H1 (cell line): ENCODE results near the gene PRSS22. TPM values are rescaled to one million over a fixed set of nuclear protein-coding genes. Genes with fewer than 3 reads are reported as not detected.

Experiments used
- CTCF ChIA-PET: fragments of 300-600 bp; sonication (Branson Sonifier 250); formaldehyde crosslinking; loops from one replicate; lab custom pipeline; 2021; ENCODE audit not compliant: partially characterized antibody; lab: Charles Lee
- POLR2A ChIA-PET: fragments of 300-600 bp; sonication (Branson Sonifier 250); formaldehyde crosslinking; loops from one replicate; lab custom pipeline; 2021; ENCODE audit warnings: inconsistent platforms; ENCODE audit not compliant: partially characterized antibody; lab: Charles Lee
- DNase-seq, 2 experiments: peaks; one replicate each; pipeline versions ENCODE4 v3.0.0 to v3.0.0-alpha.2; 2010 to 2022; ENCODE audit warnings: low spot score in 2 of 2, low read depth in 1 of 2, mixed read lengths in 1 of 2
- FAIRE-seq: peaks from 2 replicates; lab custom pipeline; 2011; peaks lifted over from hg19 to GRCh38; lab: Jason Lieb, UNC
- H2AFZ ChIP-seq: 2 replicates; pipeline ENCODE4 v1.8.1; 2012; ENCODE audit warnings: low read length, inconsistent platforms
- H2AK5ac ChIP-seq: 2 replicates; pipeline ENCODE4 v1.6.1; 2013; ENCODE audit warnings: low read depth, low read length
- H2BK120ac ChIP-seq: replicated peaks from 2 replicates; pipeline ENCODE3; 2013; ENCODE audit warnings: low read depth, low read length, inconsistent platforms
- H2BK12ac ChIP-seq: 2 replicates; pipeline ENCODE4 v1.6.1; 2013; ENCODE audit warnings: low read depth, low read length
- H2BK15ac ChIP-seq: 2 replicates; pipeline ENCODE4 v1.6.1; 2013; ENCODE audit warnings: low read length
- H2BK20ac ChIP-seq: 2 replicates; pipeline ENCODE4 v1.6.1; 2013; ENCODE audit warnings: low read length
- H2BK5ac ChIP-seq: 2 replicates; pipeline ENCODE4 v1.6.1; 2013; ENCODE audit warnings: low read depth, low read length
- H3K14ac ChIP-seq: 2 replicates; pipeline ENCODE4 v1.6.1; 2013; ENCODE audit warnings: inconsistent platforms; ENCODE audit not compliant: insufficient read length
- H3K18ac ChIP-seq: 2 replicates; pipeline ENCODE4 v1.6.1; 2013; ENCODE audit warnings: low read length; ENCODE audit errors: extremely low read depth
- H3K23ac ChIP-seq: 2 replicates; pipeline ENCODE4 v1.6.1; 2013; ENCODE audit warnings: inconsistent platforms; ENCODE audit not compliant: insufficient read length
- H3K23me2 ChIP-seq: 2 replicates; pipeline ENCODE4 v1.6.1; 2013; ENCODE audit warnings: low read depth, low read length
- H3K27ac ChIP-seq: 2 replicates; pipeline ENCODE4 v1.6.1; 2011; ENCODE audit warnings: low read depth, low read length, inconsistent platforms
- H3K27me3 ChIP-seq, 4 experiments: replicated peaks in 1 of 4; 1 replicate in 1 of 4; 2 replicates in 3 of 4; pipeline versions ENCODE4 v1.6.1 to v1.8.1; 2011 to 2013; ENCODE audit warnings: low read length in 3 of 4, mild to moderate bottlenecking in 3 of 4, inconsistent platforms in 2 of 4, mixed read lengths in 2 of 4, moderate library complexity in 1 of 4; ENCODE audit not compliant: control insufficient read depth in 3 of 4, insufficient read depth in 3 of 4; ENCODE audit errors: extremely low read depth in 1 of 4
- H3K36me3 ChIP-seq, 4 experiments: 2 replicates each; pipeline versions ENCODE4 v1.6.1 to v1.8.1; 2011 to 2013; ENCODE audit warnings: mild to moderate bottlenecking in 4 of 4, low read length in 3 of 4, moderate library complexity in 2 of 4, control low read depth in 1 of 4, inconsistent platforms in 1 of 4; ENCODE audit not compliant: insufficient read depth in 4 of 4, control insufficient read depth in 2 of 4
- H3K4ac ChIP-seq: replicated peaks from 2 replicates; pipeline ENCODE3; 2013; ENCODE audit warnings: low read length, low read depth, mixed read lengths, inconsistent platforms; ENCODE audit not compliant: insufficient read length
- H3K4me1 ChIP-seq, 4 experiments: replicated peaks in 1 of 4; 1 replicate in 1 of 4; 2 replicates in 3 of 4; pipeline versions ENCODE4 v1.6.1 to v1.8.1; 2011 to 2013; ENCODE audit warnings: low read length in 3 of 4, inconsistent platforms in 2 of 4, mixed read lengths in 1 of 4; ENCODE audit not compliant: insufficient read depth in 4 of 4, control insufficient read depth in 3 of 4
- H3K4me2 ChIP-seq, 2 experiments: 2 replicates each; pipeline versions ENCODE4 v1.6.1 to v1.8.1; 2011 to 2013; ENCODE audit warnings: low read depth in 2 of 2, low read length in 2 of 2, control low read depth in 1 of 2, inconsistent platforms in 1 of 2, mild to moderate bottlenecking in 1 of 2; ENCODE audit not compliant: insufficient read depth in 1 of 2
- H3K4me3 ChIP-seq, 4 experiments: fragments of 200-600, 300-600 bp in 1 of 4; sonication (generic), shearing (Covaris generic), sonication (Bioruptor Twin) in 1 of 4; 2 replicates each; pipeline versions ENCODE4 v1.5.1 to v1.8.1; 2011 to 2016; ENCODE audit warnings: low read length in 4 of 4, low read depth in 3 of 4, control low read depth in 2 of 4, inconsistent platforms in 2 of 4, mild to moderate bottlenecking in 2 of 4, mixed read lengths in 1 of 4, moderate library complexity in 1 of 4; ENCODE audit not compliant: insufficient read depth in 2 of 4; ENCODE audit errors: extremely low read depth in 1 of 4
- H3K56ac ChIP-seq: replicated peaks from 2 replicates; pipeline ENCODE3; 2013; ENCODE audit warnings: low read depth, mild to moderate bottlenecking, mixed read lengths, low read length, inconsistent platforms; ENCODE audit not compliant: insufficient read length
- H3K79me1 ChIP-seq: 2 replicates; pipeline ENCODE4 v1.6.1; 2013; ENCODE audit warnings: low read depth, low read length, control low read depth
- H3K79me2 ChIP-seq, 2 experiments: 2 replicates each; pipeline versions ENCODE4 v1.6.1 to v1.8.1; 2012 to 2013; ENCODE audit warnings: low read length in 2 of 2, mild to moderate bottlenecking in 2 of 2, inconsistent platforms in 1 of 2; ENCODE audit not compliant: insufficient read depth in 2 of 2, control insufficient read depth in 1 of 2
- H3K9ac ChIP-seq, 4 experiments: replicated peaks in 1 of 4; 1 replicate in 1 of 4; 2 replicates in 3 of 4; pipeline versions ENCODE4 v1.6.1 to v1.8.1; 2011 to 2013; ENCODE audit warnings: low read depth in 3 of 4, low read length in 3 of 4, control low read depth in 2 of 4, mild to moderate bottlenecking in 2 of 4, moderate library complexity in 2 of 4, inconsistent platforms in 1 of 4; ENCODE audit errors: extremely low read depth in 1 of 4
- H3K9me3 ChIP-seq, 2 experiments: 2 replicates each; pipeline versions ENCODE4 v1.6.1 to v1.8.1; 2012 to 2013; ENCODE audit warnings: mild to moderate bottlenecking in 2 of 2, moderate library complexity in 2 of 2, control low read depth in 1 of 2, inconsistent platforms in 1 of 2, low read depth in 1 of 2, low read length in 1 of 2, mixed read lengths in 1 of 2; ENCODE audit not compliant: insufficient read depth in 2 of 2
- H4K20me1 ChIP-seq, 2 experiments: replicated peaks in 1 of 2; 2 replicates each; pipeline versions ENCODE3 to v1.8.1; 2011 to 2013; ENCODE audit warnings: inconsistent platforms in 2 of 2, low read length in 2 of 2, mild to moderate bottlenecking in 1 of 2; ENCODE audit not compliant: insufficient read depth in 2 of 2, control insufficient read depth in 1 of 2
- H4K5ac ChIP-seq: 2 replicates; pipeline ENCODE4 v1.6.1; 2013; ENCODE audit warnings: low read length, low read depth, mixed read lengths, inconsistent platforms; ENCODE audit not compliant: insufficient read length
- H4K8ac ChIP-seq: 2 replicates; pipeline ENCODE4 v1.8.0; 2013; ENCODE audit warnings: mild to moderate bottlenecking, moderate library complexity, low read length, inconsistent platforms; ENCODE audit not compliant: insufficient read depth; ENCODE audit errors: extremely low read depth
- H4K91ac ChIP-seq: replicated peaks from 2 replicates; pipeline ENCODE3; 2013; ENCODE audit warnings: low read length, mixed read lengths, inconsistent platforms; ENCODE audit not compliant: insufficient read length
- RFX5 ChIP-seq: IDR thresholded peaks from 2 replicates; pipeline ENCODE4 v1.6.1; 2011; ENCODE audit warnings: low read depth, low read length, improper control_type of control experiment, borderline replicate concordance
- SAP30 ChIP-seq: fragments of 300-600 bp; sonication (generic); IDR thresholded peaks from 2 replicates; pipeline ENCODE4 v1.7.1; 2012; ENCODE audit warnings: low read length, moderate library complexity, mild to moderate bottlenecking, inconsistent platforms; ENCODE audit not compliant: insufficient read depth, insufficient replicate concordance
- WGBS, 2 experiments: shearing (Covaris generic) in 1 of 2; methylation state at CpG; one replicate each; pipeline versions ENCODE4 v1.1.6 to v1.1.7; 2013 to 2015; ENCODE audit warnings: low lambda C conversion rate in 2 of 2, mixed read lengths in 2 of 2, inconsistent platforms in 1 of 2, low coverage in 1 of 2, missing lambda C conversion rate in 1 of 2; ENCODE audit not compliant: insufficient replicate concordance in 2 of 2, insufficient coverage in 1 of 2, insufficient read length in 1 of 2; ENCODE audit errors: extremely low coverage in 1 of 2, missing lambda C conversion rate in 1 of 2; 5-methylcytosine and 5-hydroxymethylcytosine counted together
- polyA plus RNA-seq, 7 experiments: library from polyadenylated mRNA; depleted of rRNA in 3 of 7; stranded (reverse) in 5 of 7; unstranded in 2 of 7; fragments of >200 nt in 5 of 7; fragments of 200-250 nt in 2 of 7; gene quantifications; 1 replicate in 5 of 7; 2 replicates in 1 of 7; 4 replicates in 1 of 7; pipeline versions ENCODE4 v1.2.1 to v1.2.3, GENCODE V29; 2011 to 2013; ENCODE audit warnings: missing spikeins in 2 of 7, mixed read lengths in 2 of 7
- total RNA-seq: library from RNA; stranded (reverse); fragmentation: NEBNext Ultra II Directional; extraction: Animal tissue kit (Norgen Biotek cat#: 25700); gene quantifications from 2 replicates; pipeline ENCODE4 v1.2.1, GENCODE V29; 2021

PRSS22 gene
- total and polyA plus RNA-seq, 2 of the 8 experiments (the other 6 are each of a cell fraction or from before 2014, with no cell fraction given) = 4.0 to 4.4 TPM

DNA sequence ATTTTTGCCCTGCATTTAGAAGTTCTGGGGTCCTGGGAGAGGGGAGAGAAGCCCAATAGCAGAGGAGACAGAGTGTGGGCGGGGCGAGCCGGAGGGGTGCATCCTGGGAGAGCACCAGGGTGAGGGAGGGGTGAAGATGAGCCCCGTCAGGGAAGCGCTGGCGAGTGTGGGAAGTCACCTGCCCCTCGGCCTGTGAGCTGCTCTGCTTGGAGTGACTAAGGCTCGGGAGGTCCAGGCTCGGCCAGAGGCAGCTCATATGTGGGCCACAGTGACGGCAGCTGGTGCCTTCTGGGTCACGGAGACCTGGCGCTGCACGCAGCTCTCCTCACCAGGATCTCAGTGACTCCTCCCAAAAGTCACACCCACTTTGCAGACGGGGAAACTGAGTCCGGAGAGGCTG lies 26.8 kb downstream of the PRSS22 start:
- Histone ChIP-seq H3K18ac (no peak overlapping the region), H4K8ac (0 out of 2 replicates have a peak overlapping the region, but pooled peaks have one; percentile 7), H2BK5ac (no peak overlapping the region), H3K27me3 (no peaks in the 10 kb centered on the region), H4K20me1 (no peaks in the 10 kb centered on the region), H2AK5ac (no peak overlapping the region), H2BK20ac (no peak overlapping the region), H3K9me3 (no peaks in the 10 kb centered on the region), H2BK12ac (no peak overlapping the region), H2BK120ac (no peak overlapping the region), H4K91ac (no peak overlapping the region), H3K14ac (no peak overlapping the region), H3K23me2 (peaks cover 5% of the 10 kb centered on the region; the same call in 1 of the 2 replicates), H4K5ac (no peak overlapping the region), H3K79me2 (no peaks in the 10 kb centered on the region), H3K27ac (no peak overlapping the region), H3K4me3 (no peak overlapping the region), H3K4me2 (no peak overlapping the region), H3K79me1 (no peaks in the 10 kb centered on the region), H2AFZ (no peak overlapping the region), H3K9ac (no peak overlapping the region), H3K4ac (no peak overlapping the region), H3K4me1 (peaks cover 0 to 6% (median 1%) of the 10 kb centered on the region in 4 experiments; a peak in 4 of 7 replicates), H3K36me3 (no peaks in the 10 kb centered on the region), H3K56ac (no peak overlapping the region), H2BK15ac (no peak overlapping the region), H3K23ac (no peak overlapping the region)
- DNase-seq (no peak), FAIRE-seq (no peak)
- ChIA-PET CTCF (interaction anchor here (1.1 to 3.3 kb wide), 8 partner anchors 8 to 96 kb away, joined by 3 to 14 read pairs (median 4); no protein-coding TSS in a partner anchor), POLR2A (interaction anchor here (1.6 kb wide), 1 partner anchor 75 kb away, joined by 4 read pairs; no protein-coding TSS in a partner anchor)
- 74% methylated on average over 15 of the region's 15 CpGs; no CpG with 5 or more reads in 1 of the 2 experiments for WGBS, 2 experiments
- TF ChIP-seq RFX5 (no peak), SAP30 (no peak)
